ENCODE results near the gene ATG9A.
"Not testable (repeated sequence)": the region's sequence is repeated elsewhere in the genome, so short reads cannot be mapped to it uniquely, and the experiment has no call there.

The ATG9A gene

GRCh38 chr2:219266232-219266631 lies 36.8 kb upstream of the ATG9A start:
- no peak for DNase-seq (ENCODE audit: low read depth)
- no peak for TF ChIP-seq CTCF (conservative IDR thresholded peaks at IDR 0.05; ENCODE audit: low read depth, low read length)
- H3K4me3 ChIP-seq (ENCODE audit: low read length), result no peak overlapping the region

GRCh38 chr2:219261024-219261855 lies 31.8 kb upstream of the ATG9A start:
- TF ChIP-seq CTCF (conservative IDR thresholded peaks at IDR 0.05; ENCODE audit: low read depth, low read length), result no peak
- no peak overlapping the region for H3K4me3 ChIP-seq (ENCODE audit: low read length)
- DNase-seq (ENCODE audit: low read depth), result no peak

GRCh38 chr2:219258942-219259341 lies 29.5 kb upstream of the ATG9A start:
- DNase-seq (ENCODE audit: low read depth), result not testable (repeated sequence)

DNA sequence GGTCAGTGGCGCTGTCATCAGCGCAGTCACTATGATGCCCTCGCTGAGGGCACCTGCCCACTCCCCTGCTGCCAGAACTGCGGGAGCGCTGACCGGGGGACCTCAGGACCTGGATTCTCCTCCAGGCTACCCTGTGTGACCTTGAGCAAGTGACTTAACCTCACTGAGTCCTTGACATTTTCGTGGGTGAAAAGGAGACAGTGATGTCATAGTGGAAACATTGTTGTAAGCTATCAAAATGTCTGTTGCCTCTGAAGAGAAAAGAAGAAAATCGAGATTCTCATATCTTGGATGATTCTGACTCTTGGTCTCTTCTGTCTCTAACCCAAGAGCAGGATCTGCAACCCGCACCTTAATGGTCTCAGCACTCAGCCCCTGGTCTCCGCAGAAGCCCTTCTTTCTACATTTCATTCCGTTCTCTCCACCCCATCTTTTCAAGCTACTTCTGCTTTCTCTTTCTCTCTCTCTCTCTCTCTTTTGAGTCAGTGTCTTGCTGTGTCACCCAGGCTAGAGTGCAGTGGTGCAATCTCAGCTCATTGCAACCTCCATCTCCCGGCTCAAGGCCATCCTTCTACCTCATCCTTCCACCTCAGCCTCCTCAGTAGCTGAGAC lies 25.3 kb upstream of the ATG9A start:
- DNase-seq (ENCODE audit: low read depth), result no peak
- no peak for TF ChIP-seq CTCF (conservative IDR thresholded peaks at IDR 0.05; ENCODE audit: low read depth, low read length)
- H3K4me3 ChIP-seq (ENCODE audit: low read length), result peak overlapping the region; percentile 58

More at GRCh38 chr2:219258942-219259341, 29.5 kb upstream of the ATG9A start:
- H3K4me3 ChIP-seq (ENCODE audit: low read length), result not testable (repeated sequence)

GRCh38 chr2:219253753-219254589 lies 24.5 kb upstream of the ATG9A start, which contains the start of gene TUBA4A:
Gene TUBA4A, minus strand, starts transcription at chr2:219253918. Its CDS starts 60 bp downstream, at chr2:219253858.
- H3K4me3 ChIP-seq (ENCODE audit: low read length), result peak within 1 kb of the TSS; percentile 58
- no peak for TF ChIP-seq CTCF (conservative IDR thresholded peaks at IDR 0.05; ENCODE audit: low read depth, low read length)
- no peak for DNase-seq (ENCODE audit: low read depth)

GRCh38 chr2:219252900-219253752 lies 23.7 kb upstream of the ATG9A start, which contains the start of gene TUBA4B:
Gene TUBA4B, plus strand, starts transcription at chr2:219253243. Its CDS starts 165 bp downstream, at chr2:219253408.
- DNase-seq (ENCODE audit: low read depth), result no peak
- no peak for TF ChIP-seq CTCF (conservative IDR thresholded peaks at IDR 0.05; ENCODE audit: low read depth, low read length)
- peak within 1 kb of the TSS; percentile 58 for H3K4me3 ChIP-seq (ENCODE audit: low read length)

Measured in retinal pigment epithelial cell (primary cell).